Glomerular endothelial cell (primary cell): ENCODE data around the gene LRIG1. TPM values are rescaled to one million over a fixed set of nuclear protein-coding genes. Genes with fewer than 3 reads are reported as not detected.

Source experiments
- DNase-seq: peaks from one replicate; pipeline ENCODE4 v3.0.0-alpha.2; 2011; ENCODE audit warnings: low read depth, low spot score; ENCODE audit errors: extremely low read depth
- total RNA-seq: library from RNA; depleted of rRNA; stranded (reverse); fragments of >200 nt; gene quantifications from 2 replicates; pipeline ENCODE4 v1.2.3, GENCODE V29; 2015

The LRIG1 gene
- total RNA-seq, 1 donor from 2014 or later, result 31.2 TPM

- no peak for DNase-seq
Observed at GRCh38 chr3:66490984-66491383, 9.8 kb downstream of the LRIG1 start.

- DNase-seq, result no peak
Observed at GRCh38 chr3:66490214-66490613, 10.6 kb downstream of the LRIG1 start.

GRCh38 chr3:66489581-66489980 lies 11.2 kb downstream of the LRIG1 start:
- DNase-seq, result no peak

- no peak for DNase-seq
Observed at GRCh38 chr3:66489115-66489514, 11.7 kb downstream of the LRIG1 start.

- no peak for DNase-seq
Observed at GRCh38 chr3:66488492-66488891, 12.3 kb downstream of the LRIG1 start.

GRCh38 chr3:66487465-66487864 lies 13.4 kb downstream of the LRIG1 start:
- DNase-seq, result no peak

- no peak for DNase-seq
Observed at GRCh38 chr3:66486646-66487045, 14.2 kb downstream of the LRIG1 start.

- no peak for DNase-seq
Observed at GRCh38 chr3:66486202-66486601, 14.6 kb downstream of the LRIG1 start.

- no peak for DNase-seq
Observed at GRCh38 chr3:66485291-66485968, 15.4 kb downstream of the LRIG1 start.

- DNase-seq, result no peak
Observed at GRCh38 chr3:66484106-66484844, 16.5 kb downstream of the LRIG1 start.

GRCh38 chr3:66483409-66483906 lies 17.4 kb downstream of the LRIG1 start:
- no peak for DNase-seq

GRCh38 chr3:66483006-66483405 lies 17.8 kb downstream of the LRIG1 start:
- no peak for DNase-seq

- DNase-seq, result no peak
Observed at GRCh38 chr3:66482018-66482404, 18.8 kb downstream of the LRIG1 start.

GRCh38 chr3:66481071-66482017 lies 19.5 kb downstream of the LRIG1 start:
- DNase-seq, result no peak

- DNase-seq, result no peak
Observed at GRCh38 chr3:66480666-66481065, 20.2 kb downstream of the LRIG1 start.

GRCh38 chr3:66479532-66479947 lies 21.3 kb downstream of the LRIG1 start:
- no peak for DNase-seq

GRCh38 chr3:66478960-66479359 lies 21.9 kb downstream of the LRIG1 start:
- no peak for DNase-seq

- DNase-seq, result no peak
Observed at GRCh38 chr3:66477856-66478255, 23.0 kb downstream of the LRIG1 start.

- no peak for DNase-seq
Observed at GRCh38 chr3:66476852-66477381, 23.9 kb downstream of the LRIG1 start.

GRCh38 chr3:66475386-66476020 lies 25.3 kb downstream of the LRIG1 start:
- no peak for DNase-seq
